Measurements from ENCODE around the gene POC1B.

POC1B gene

DNA sequence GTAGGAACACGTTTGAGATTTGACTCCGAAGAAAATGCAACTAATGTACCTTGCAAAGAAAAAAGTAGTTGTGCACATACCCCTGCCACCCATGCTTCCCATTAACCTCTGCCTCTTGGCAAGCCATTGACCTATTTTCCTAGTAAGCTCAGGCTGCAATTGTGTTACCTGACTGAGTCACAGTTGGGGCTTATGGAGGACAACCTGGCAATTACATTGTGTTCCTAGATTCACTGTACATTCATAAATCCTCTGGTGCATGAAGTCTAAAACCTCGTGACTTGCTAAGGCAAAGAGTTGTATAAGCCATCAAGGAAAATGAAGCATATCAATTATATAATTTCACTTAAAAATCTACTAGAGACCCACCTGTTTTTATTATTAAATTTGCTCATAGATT is 111.5 kb downstream of the POC1B start:
- no peak overlapping the region for H3K27ac ChIP-seq
- no peak for TF ChIP-seq CTCF (conservative IDR thresholded peaks at IDR 0.05; ENCODE audit: low read depth, low read length)
- H4K20me1 ChIP-seq (ENCODE audit: insufficient read depth) = no peaks in the 10 kb centered on the region

DNA sequence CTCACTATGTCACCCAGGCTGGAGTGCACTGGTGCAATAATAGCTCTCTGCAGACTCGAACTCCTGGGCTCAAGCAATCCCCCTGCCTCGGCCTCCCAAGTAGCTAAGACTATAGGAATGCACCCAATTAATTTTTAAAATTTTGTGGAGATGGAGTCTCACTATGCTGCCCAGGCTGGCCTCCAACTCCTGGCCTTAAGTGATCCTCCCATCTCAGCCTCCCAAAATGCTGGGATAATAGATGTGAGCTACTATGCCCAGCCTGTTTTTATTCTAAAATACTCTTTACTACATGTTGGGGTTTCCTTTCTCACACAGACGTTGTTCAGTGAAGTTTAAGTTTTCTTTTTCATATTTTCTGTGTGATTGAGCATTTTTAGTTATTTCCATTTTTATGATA is 112.6 kb downstream of the POC1B start:
- Histone ChIP-seq H3K27ac (no peak overlapping the region), H3K9ac (no peak overlapping the region), H4K20me1 (ENCODE audit: insufficient read depth) (no peaks in the 10 kb centered on the region), H3K79me2 (ENCODE audit: insufficient read depth, low read depth) (no peaks in the 10 kb centered on the region), H3K4me2 (no peak overlapping the region), H3K4me1 (ENCODE audit: low read depth, poor library complexity, severe bottlenecking) (no peaks in the 10 kb centered on the region), H3K27me3 (ENCODE audit: insufficient read depth, low read depth) (no peaks in the 10 kb centered on the region), H3K4me3 (IDR thresholded peaks at IDR 0.05; ENCODE audit: insufficient read depth, low read depth, low read length) (no peak overlapping the region), H2AFZ (ENCODE audit: low read depth) (no peak overlapping the region), H3K36me3 (ENCODE audit: insufficient read depth) (no peaks in the 10 kb centered on the region)
- no peak for TF ChIP-seq CTCF (conservative IDR thresholded peaks at IDR 0.05; ENCODE audit: low read depth, low read length)

More for the DNA sequence above, 111.5 kb downstream of the POC1B start:
- H3K9ac ChIP-seq = no peak overlapping the region
- H3K4me2 ChIP-seq = no peak overlapping the region
- no peaks in the 10 kb centered on the region for H3K79me2 ChIP-seq (ENCODE audit: insufficient read depth, low read depth)
- no peak overlapping the region for H3K4me3 ChIP-seq (IDR thresholded peaks at IDR 0.05; ENCODE audit: insufficient read depth, low read depth, low read length)
- no peaks in the 10 kb centered on the region for H3K36me3 ChIP-seq (ENCODE audit: insufficient read depth)
- no peak overlapping the region for H2AFZ ChIP-seq (ENCODE audit: low read depth)
- H3K27me3 ChIP-seq (ENCODE audit: insufficient read depth, low read depth) = no peaks in the 10 kb centered on the region
- no peaks in the 10 kb centered on the region for H3K4me1 ChIP-seq (ENCODE audit: low read depth, poor library complexity, severe bottlenecking)

DNA sequence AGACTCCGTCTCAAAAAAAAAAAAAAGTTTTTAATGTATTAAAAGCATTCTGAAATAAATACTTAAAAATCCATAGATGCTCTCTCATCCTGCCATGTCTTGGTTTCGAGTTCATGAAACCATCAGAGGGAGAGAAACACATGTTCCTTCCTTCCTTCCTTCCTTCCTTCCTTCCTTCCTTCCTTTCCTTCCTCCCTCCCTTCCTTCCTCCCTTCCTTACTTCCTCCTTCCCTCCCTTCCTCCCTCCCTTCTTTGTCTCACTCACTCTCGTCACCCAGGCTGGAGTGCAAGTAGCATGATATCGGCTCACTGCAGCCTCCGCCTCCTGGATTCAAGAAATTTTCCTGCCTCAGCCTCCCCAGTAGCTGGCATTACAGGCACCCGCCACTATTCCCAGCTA is 113.2 kb downstream of the POC1B start:
- Histone ChIP-seq H2AFZ (ENCODE audit: low read depth) (no peak overlapping the region), H3K4me2 (no peak overlapping the region), H3K4me3 (IDR thresholded peaks at IDR 0.05; ENCODE audit: insufficient read depth, low read depth, low read length) (no peak overlapping the region), H3K9ac (no peak overlapping the region), H3K79me2 (ENCODE audit: insufficient read depth, low read depth) (no peaks in the 10 kb centered on the region), H3K27ac (no peak overlapping the region), H3K4me1 (ENCODE audit: low read depth, poor library complexity, severe bottlenecking) (no peaks in the 10 kb centered on the region), H3K36me3 (ENCODE audit: insufficient read depth) (no peaks in the 10 kb centered on the region), H4K20me1 (ENCODE audit: insufficient read depth) (no peaks in the 10 kb centered on the region), H3K27me3 (ENCODE audit: insufficient read depth, low read depth) (no peaks in the 10 kb centered on the region)
- TF ChIP-seq CTCF (conservative IDR thresholded peaks at IDR 0.05; ENCODE audit: low read depth, low read length) = no peak

GRCh38 chr12:89411846-89412245 is 114.0 kb downstream of the POC1B start:
- no peak overlapping the region for H2AFZ ChIP-seq (ENCODE audit: low read depth)
- no peaks in the 10 kb centered on the region for H3K79me2 ChIP-seq (ENCODE audit: insufficient read depth, low read depth)
- H3K9ac ChIP-seq = no peak overlapping the region
- no peaks in the 10 kb centered on the region for H3K36me3 ChIP-seq (ENCODE audit: insufficient read depth)
- H3K4me3 ChIP-seq (IDR thresholded peaks at IDR 0.05; ENCODE audit: insufficient read depth, low read depth, low read length) = no peak overlapping the region
- no peak for TF ChIP-seq CTCF (conservative IDR thresholded peaks at IDR 0.05; ENCODE audit: low read depth, low read length)
- H4K20me1 ChIP-seq (ENCODE audit: insufficient read depth) = no peaks in the 10 kb centered on the region
- H3K27me3 ChIP-seq (ENCODE audit: insufficient read depth, low read depth) = no peaks in the 10 kb centered on the region
- H3K4me2 ChIP-seq = no peak overlapping the region
- no peaks in the 10 kb centered on the region for H3K4me1 ChIP-seq (ENCODE audit: low read depth, poor library complexity, severe bottlenecking)
- H3K27ac ChIP-seq = no peak overlapping the region

DNA sequence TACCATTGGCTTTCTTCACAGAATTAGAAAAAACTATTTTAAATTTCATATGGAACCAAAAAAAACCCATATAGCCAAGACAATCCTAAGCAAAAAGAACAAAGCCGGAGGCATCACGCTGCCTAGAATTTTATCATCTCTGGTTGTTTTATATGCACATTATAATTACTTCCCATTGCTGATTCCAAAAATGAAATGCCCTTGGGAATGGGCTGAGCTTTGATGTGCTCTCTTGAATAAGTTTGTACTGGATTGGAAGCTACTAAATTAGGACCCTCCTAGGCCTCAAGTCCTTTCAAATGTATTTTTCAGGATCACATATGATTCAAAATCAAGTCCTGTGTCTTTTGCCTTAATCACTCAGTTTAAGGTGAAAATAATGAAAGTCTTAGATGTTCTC is 114.6 kb downstream of the POC1B start:
- Histone ChIP-seq H2AFZ (ENCODE audit: low read depth) (no peak overlapping the region), H3K4me1 (ENCODE audit: low read depth, poor library complexity, severe bottlenecking) (no peaks in the 10 kb centered on the region), H4K20me1 (ENCODE audit: insufficient read depth) (no peaks in the 10 kb centered on the region), H3K4me2 (no peak overlapping the region), H3K79me2 (ENCODE audit: insufficient read depth, low read depth) (no peaks in the 10 kb centered on the region), H3K27ac (no peak overlapping the region), H3K9ac (no peak overlapping the region), H3K36me3 (ENCODE audit: insufficient read depth) (no peaks in the 10 kb centered on the region), H3K27me3 (ENCODE audit: insufficient read depth, low read depth) (no peaks in the 10 kb centered on the region), H3K4me3 (IDR thresholded peaks at IDR 0.05; ENCODE audit: insufficient read depth, low read depth, low read length) (no peak overlapping the region)
- TF ChIP-seq CTCF (conservative IDR thresholded peaks at IDR 0.05; ENCODE audit: low read depth, low read length) = no peak
